A549 (cell line): ENCODE measurements around the gene MIPOL1.

ENCODE experiments used
- CHD2 ChIP-seq: fragments of 150-350 bp; IDR thresholded peaks from 2 replicates; pipeline ENCODE4 v1.6.1; 2014; ENCODE audit warnings: low read length; ENCODE audit not compliant: partially characterized antibody
- HMGXB4 ChIP-seq: fragments of 250-450 bp; sonication (Bioruptor Pico); IDR thresholded peaks from 2 replicates; pipeline ENCODE4 v1.5.0; 2021; ENCODE audit warnings: mild to moderate bottlenecking, moderate library complexity, borderline replicate concordance
- JUN ChIP-seq, 2 experiments: fragments of >200 bp; sonication (Bioruptor Twin); formaldehyde crosslinking; IDR thresholded peaks; 2 replicates in 1 of 2; 3 replicates in 1 of 2; pipeline ENCODE4 v1.6.1; 2016 to 2017
- POLR2A ChIP-seq: IDR thresholded peaks from 2 replicates; pipeline ENCODE4 v1.6.1; 2012; ENCODE audit warnings: mild to moderate bottlenecking, low read length
- RCOR1 ChIP-seq: fragments of 150-350 bp; IDR thresholded peaks from 2 replicates; pipeline ENCODE4 v1.6.1; 2014; ENCODE audit warnings: antibody characterized with exemption, low read length, low read depth
- TF ChIP-seq, protein P1 (sequence below): fragments of >200 bp; sonication (Bioruptor Twin); formaldehyde crosslinking; IDR thresholded peaks from 3 replicates; pipeline ENCODE4 v1.5.1; 2016

- TF ChIP-seq, protein P1, sequence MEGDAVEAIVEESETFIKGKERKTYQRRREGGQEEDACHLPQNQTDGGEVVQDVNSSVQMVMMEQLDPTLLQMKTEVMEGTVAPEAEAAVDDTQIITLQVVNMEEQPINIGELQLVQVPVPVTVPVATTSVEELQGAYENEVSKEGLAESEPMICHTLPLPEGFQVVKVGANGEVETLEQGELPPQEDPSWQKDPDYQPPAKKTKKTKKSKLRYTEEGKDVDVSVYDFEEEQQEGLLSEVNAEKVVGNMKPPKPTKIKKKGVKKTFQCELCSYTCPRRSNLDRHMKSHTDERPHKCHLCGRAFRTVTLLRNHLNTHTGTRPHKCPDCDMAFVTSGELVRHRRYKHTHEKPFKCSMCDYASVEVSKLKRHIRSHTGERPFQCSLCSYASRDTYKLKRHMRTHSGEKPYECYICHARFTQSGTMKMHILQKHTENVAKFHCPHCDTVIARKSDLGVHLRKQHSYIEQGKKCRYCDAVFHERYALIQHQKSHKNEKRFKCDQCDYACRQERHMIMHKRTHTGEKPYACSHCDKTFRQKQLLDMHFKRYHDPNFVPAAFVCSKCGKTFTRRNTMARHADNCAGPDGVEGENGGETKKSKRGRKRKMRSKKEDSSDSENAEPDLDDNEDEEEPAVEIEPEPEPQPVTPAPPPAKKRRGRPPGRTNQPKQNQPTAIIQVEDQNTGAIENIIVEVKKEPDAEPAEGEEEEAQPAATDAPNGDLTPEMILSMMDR = no peak
- TF ChIP-seq POLR2A (no peak), RCOR1 (no peak), HMGXB4 (CRISPR knock-in tag) (no peak), CHD2 (no peak), JUN (IDR thresholded peaks at IDR 0.05) (no peak)
Measured at GRCh38 chr14:37252434-37252833, 54.7 kb downstream of the MIPOL1 start.
